ENCODE results near the gene PRDX6. TPM values are rescaled to one million over a fixed set of nuclear protein-coding genes. Genes with fewer than 3 reads are reported as not detected.

PRDX6 gene
- total and polyA plus RNA-seq, 2 donors (not counting 1 experiment from before 2014, with no cell fraction given) = 51.6 to 85.2 TPM

DNA sequence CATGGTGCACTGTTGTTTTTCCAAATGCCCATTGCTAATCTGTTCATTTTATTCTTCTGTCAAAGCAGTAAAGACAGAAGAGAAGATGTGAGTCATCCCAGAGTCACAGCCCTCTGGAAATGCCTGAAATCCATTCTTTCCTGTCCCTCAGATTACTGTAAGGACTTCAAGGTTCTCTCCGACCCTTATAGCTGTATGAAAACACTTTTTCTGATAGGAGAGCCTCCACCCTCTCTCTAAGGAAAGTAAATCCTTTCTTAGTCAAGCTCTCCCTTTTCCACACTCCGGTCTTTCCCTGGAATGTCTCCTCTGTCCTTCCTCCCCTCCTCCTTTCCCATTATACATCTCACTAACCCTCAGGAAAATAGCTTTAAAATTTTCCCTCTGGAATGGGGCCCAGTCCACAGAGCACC is 3.5 kb upstream of the PRDX6 start:
- Histone ChIP-seq H3K9me3 (ENCODE audit: control extremely low read depth in 1 of 3, control insufficient read depth in 2 of 3, insufficient read depth in 1 of 3, low read length in 2 of 3) (peaks cover 0 to 14% (median 9%) of the 10 kb centered on the region in 3 donors), H3K27ac (ENCODE audit: low read length in 2 of 2) (no peak overlapping the region), H3K4me2 (replicated peaks; ENCODE audit: low read depth, low read length, poor library complexity, severe bottlenecking) (no peak overlapping the region), H2AFZ (ENCODE audit: insufficient read depth, low read depth, low read length, poor library complexity, severe bottlenecking) (no peak overlapping the region), H3K36me3 (replicated peaks in 1 of 2; ENCODE audit: control extremely low read depth in 1 of 2, control insufficient read depth in 1 of 2, extremely low read depth in 1 of 2, insufficient read depth in 2 of 2, low read length in 1 of 2) (no peaks in the 10 kb centered on the region), H3K27me3 (replicated peaks in 1 of 4; ENCODE audit: control extremely low read depth in 1 of 4, control insufficient read depth in 3 of 4, insufficient read depth in 4 of 4, low read length in 3 of 4) (no peaks in the 10 kb centered on the region), H3K79me2 (ENCODE audit: control insufficient read depth, insufficient read depth, low read length) (peaks cover 23% of the 10 kb centered on the region), H3K4me1 (ENCODE audit: control insufficient read depth in 2 of 2, insufficient read depth in 2 of 2, low read length in 2 of 2) (peaks cover 19% of the 10 kb centered on the region in 2 donors), H4K20me1 (ENCODE audit: control insufficient read depth, insufficient read depth, low read length, poor library complexity, severe bottlenecking) (no peaks in the 10 kb centered on the region), H3K4me3 (ENCODE audit: control extremely low read depth in 1 of 5, extremely low read depth in 1 of 5, insufficient read depth in 1 of 5, low read depth in 2 of 5, low read length in 4 of 5) (no peak overlapping the region), H3K9ac (ENCODE audit: low read length) (no peak overlapping the region)
- POLR2A ChIA-PET = no interaction called here
- peaks cover 7% of the 10 kb centered on the region for H3K9me3 Mint-ChIP-seq (ENCODE audit: insufficient read depth)
- no peak for DNase-seq
- no peak overlapping the region for H3K4me3 Mint-ChIP-seq
- intact Hi-C loops (cut with micrococcal nuclease) = no loop called here
- no peak for TF ChIP-seq EZH2 (IDR thresholded peaks at IDR 0.05; ENCODE audit: borderline replicate concordance, insufficient read depth, low read depth, low read length, poor library complexity, severe bottlenecking)
- TF ChIP-seq, protein P1, sequence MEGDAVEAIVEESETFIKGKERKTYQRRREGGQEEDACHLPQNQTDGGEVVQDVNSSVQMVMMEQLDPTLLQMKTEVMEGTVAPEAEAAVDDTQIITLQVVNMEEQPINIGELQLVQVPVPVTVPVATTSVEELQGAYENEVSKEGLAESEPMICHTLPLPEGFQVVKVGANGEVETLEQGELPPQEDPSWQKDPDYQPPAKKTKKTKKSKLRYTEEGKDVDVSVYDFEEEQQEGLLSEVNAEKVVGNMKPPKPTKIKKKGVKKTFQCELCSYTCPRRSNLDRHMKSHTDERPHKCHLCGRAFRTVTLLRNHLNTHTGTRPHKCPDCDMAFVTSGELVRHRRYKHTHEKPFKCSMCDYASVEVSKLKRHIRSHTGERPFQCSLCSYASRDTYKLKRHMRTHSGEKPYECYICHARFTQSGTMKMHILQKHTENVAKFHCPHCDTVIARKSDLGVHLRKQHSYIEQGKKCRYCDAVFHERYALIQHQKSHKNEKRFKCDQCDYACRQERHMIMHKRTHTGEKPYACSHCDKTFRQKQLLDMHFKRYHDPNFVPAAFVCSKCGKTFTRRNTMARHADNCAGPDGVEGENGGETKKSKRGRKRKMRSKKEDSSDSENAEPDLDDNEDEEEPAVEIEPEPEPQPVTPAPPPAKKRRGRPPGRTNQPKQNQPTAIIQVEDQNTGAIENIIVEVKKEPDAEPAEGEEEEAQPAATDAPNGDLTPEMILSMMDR (IDR thresholded peaks at IDR 0.05) = no peak
- H3K27ac Mint-ChIP-seq = no peak overlapping the region
- no peak for ATAC-seq (ENCODE audit: low read depth)
- 90% methylated on average over 2 of the region's 2 CpGs for WGBS (ENCODE audit: insufficient coverage)
- CTCF ChIA-PET = interaction anchor here (2.0 to 2.4 kb wide), 2 partner anchors 43 to 729 kb away, joined by 6 to 8 read pairs; no protein-coding TSS in a partner anchor
- H3K4me1 Mint-ChIP-seq = peaks cover 32% of the 10 kb centered on the region
- no peaks in the 10 kb centered on the region for H3K27me3 Mint-ChIP-seq

DNA sequence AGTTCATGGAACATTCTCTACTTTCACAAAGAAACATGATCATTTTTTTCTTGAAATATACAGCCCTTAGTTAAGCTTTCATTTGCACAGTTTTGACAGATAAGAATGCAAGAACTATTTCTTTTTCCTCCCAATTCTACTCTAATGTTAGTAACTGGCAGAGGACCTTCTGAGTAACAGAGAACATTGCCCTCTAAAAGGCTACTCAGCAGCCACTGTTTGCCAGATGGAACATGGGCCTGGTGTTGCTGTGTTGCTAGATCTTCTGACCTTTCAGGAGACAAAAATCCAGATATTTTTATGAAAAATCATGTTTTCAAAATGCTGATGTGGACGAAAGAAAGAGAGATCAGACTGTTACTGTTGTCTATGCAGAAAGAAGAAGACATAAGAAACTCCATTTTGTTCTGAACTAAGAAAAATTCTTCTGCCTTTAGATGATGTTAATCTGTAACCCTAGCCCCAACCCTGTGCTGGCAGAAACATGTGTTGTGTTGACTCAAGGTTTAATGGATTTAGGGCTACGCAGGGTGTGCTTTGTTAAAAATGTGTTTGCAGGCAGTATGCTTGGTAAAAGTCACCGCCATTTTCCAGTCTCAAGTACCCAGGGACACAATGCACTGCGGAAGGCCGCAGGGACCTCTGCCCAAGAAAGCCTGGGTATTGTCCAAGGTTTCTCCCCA is 2.9 kb upstream of the PRDX6 start:
- intact Hi-C loops (cut with micrococcal nuclease) = no loop called here
- Histone ChIP-seq H3K27me3 (replicated peaks in 1 of 4; ENCODE audit: control extremely low read depth in 1 of 4, control insufficient read depth in 3 of 4, insufficient read depth in 4 of 4, low read length in 3 of 4) (no peaks in the 10 kb centered on the region), H3K9ac (ENCODE audit: low read length) (no peak overlapping the region), H4K20me1 (ENCODE audit: control insufficient read depth, insufficient read depth, low read length, poor library complexity, severe bottlenecking) (no peaks in the 10 kb centered on the region), H3K4me2 (replicated peaks; ENCODE audit: low read depth, low read length, poor library complexity, severe bottlenecking) (no peak overlapping the region), H3K79me2 (ENCODE audit: control insufficient read depth, insufficient read depth, low read length) (peaks cover 27% of the 10 kb centered on the region), H3K36me3 (replicated peaks in 1 of 2; ENCODE audit: control extremely low read depth in 1 of 2, control insufficient read depth in 1 of 2, extremely low read depth in 1 of 2, insufficient read depth in 2 of 2, low read length in 1 of 2) (no peaks in the 10 kb centered on the region), H2AFZ (ENCODE audit: insufficient read depth, low read depth, low read length, poor library complexity, severe bottlenecking) (no peak overlapping the region), H3K9me3 (ENCODE audit: control extremely low read depth in 1 of 3, control insufficient read depth in 2 of 3, insufficient read depth in 1 of 3, low read length in 2 of 3) (peaks cover 0 to 11% (median 9%) of the 10 kb centered on the region in 3 donors), H3K27ac (ENCODE audit: low read length in 2 of 2) (no peak overlapping the region), H3K4me1 (ENCODE audit: control insufficient read depth in 2 of 2, insufficient read depth in 2 of 2, low read length in 2 of 2) (peaks cover 22 to 23% of the 10 kb centered on the region in 2 donors), H3K4me3 (ENCODE audit: control extremely low read depth in 1 of 5, extremely low read depth in 1 of 5, insufficient read depth in 1 of 5, low read depth in 2 of 5, low read length in 4 of 5) (no peak overlapping the region)
- Mint-ChIP-seq H3K4me1 (peaks cover 37% of the 10 kb centered on the region), H3K27ac (no peak overlapping the region), H3K4me3 (no peak overlapping the region), H3K27me3 (no peaks in the 10 kb centered on the region), H3K9me3 (ENCODE audit: insufficient read depth) (peaks cover 5% of the 10 kb centered on the region)
- WGBS (ENCODE audit: insufficient coverage) = 100% methylated on average over 2 of the region's 5 CpGs
- TF ChIP-seq, protein P1 (IDR thresholded peaks at IDR 0.05) = no peak
- TF ChIP-seq EZH2 (IDR thresholded peaks at IDR 0.05; ENCODE audit: borderline replicate concordance, insufficient read depth, low read depth, low read length, poor library complexity, severe bottlenecking) = no peak
- DNase-seq (no peak), ATAC-seq (ENCODE audit: low read depth) (no peak)
- ChIA-PET CTCF (interaction anchor here (2.0 kb wide), 1 partner anchor 729 kb away, joined by 6 read pairs; no protein-coding TSS in a partner anchor), POLR2A (no interaction called here)
